ENCODE measurements around the gene CYB5B.

DNA sequence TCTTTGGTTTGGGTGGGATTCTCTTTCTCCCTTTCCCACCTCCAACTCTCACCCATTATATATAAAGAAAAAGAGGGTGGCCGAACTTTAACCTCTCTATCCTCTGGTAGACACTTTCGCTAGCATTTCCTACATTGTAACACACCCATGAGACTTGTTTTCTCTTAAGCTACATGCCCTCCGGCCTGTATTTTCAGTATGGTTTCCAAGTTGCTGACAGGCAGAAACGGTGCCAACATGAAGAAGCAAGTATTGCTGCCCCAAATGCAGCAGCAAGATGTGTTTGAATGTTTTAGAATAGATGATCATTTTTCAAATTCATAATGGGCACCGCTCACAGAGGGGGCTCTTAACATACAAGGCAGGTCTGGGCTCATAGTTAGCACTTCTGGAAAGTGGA lies 18.7 kb upstream of the CYB5B start:
- no peak for TF ChIP-seq FOSL2 (IDR thresholded peaks at IDR 0.05; ENCODE audit: borderline replicate concordance, low read depth)
- TF ChIP-seq, protein P1, sequence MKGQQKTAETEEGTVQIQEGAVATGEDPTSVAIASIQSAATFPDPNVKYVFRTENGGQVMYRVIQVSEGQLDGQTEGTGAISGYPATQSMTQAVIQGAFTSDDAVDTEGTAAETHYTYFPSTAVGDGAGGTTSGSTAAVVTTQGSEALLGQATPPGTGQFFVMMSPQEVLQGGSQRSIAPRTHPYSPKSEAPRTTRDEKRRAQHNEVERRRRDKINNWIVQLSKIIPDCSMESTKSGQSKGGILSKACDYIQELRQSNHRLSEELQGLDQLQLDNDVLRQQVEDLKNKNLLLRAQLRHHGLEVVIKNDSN (IDR thresholded peaks at IDR 0.05; ENCODE audit: borderline replicate concordance, low read depth) = no peak
- TF ChIP-seq, protein P2, sequence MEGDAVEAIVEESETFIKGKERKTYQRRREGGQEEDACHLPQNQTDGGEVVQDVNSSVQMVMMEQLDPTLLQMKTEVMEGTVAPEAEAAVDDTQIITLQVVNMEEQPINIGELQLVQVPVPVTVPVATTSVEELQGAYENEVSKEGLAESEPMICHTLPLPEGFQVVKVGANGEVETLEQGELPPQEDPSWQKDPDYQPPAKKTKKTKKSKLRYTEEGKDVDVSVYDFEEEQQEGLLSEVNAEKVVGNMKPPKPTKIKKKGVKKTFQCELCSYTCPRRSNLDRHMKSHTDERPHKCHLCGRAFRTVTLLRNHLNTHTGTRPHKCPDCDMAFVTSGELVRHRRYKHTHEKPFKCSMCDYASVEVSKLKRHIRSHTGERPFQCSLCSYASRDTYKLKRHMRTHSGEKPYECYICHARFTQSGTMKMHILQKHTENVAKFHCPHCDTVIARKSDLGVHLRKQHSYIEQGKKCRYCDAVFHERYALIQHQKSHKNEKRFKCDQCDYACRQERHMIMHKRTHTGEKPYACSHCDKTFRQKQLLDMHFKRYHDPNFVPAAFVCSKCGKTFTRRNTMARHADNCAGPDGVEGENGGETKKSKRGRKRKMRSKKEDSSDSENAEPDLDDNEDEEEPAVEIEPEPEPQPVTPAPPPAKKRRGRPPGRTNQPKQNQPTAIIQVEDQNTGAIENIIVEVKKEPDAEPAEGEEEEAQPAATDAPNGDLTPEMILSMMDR (IDR thresholded peaks at IDR 0.05) = no peak
- no peak for TF ChIP-seq MXI1 (IDR thresholded peaks at IDR 0.05; ENCODE audit: low read depth, low read length)
- TF ChIP-seq RCOR1 (IDR thresholded peaks at IDR 0.05; ENCODE audit: low read length) = no peak
- TF ChIP-seq RXRA (IDR thresholded peaks at IDR 0.05; ENCODE audit: borderline replicate concordance, low read depth) = no peak
- TF ChIP-seq, protein P3, sequence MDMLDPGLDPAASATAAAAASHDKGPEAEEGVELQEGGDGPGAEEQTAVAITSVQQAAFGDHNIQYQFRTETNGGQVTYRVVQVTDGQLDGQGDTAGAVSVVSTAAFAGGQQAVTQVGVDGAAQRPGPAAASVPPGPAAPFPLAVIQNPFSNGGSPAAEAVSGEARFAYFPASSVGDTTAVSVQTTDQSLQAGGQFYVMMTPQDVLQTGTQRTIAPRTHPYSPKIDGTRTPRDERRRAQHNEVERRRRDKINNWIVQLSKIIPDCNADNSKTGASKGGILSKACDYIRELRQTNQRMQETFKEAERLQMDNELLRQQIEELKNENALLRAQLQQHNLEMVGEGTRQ (IDR thresholded peaks at IDR 0.05; ENCODE audit: borderline replicate concordance, low read depth, low read length) = no peak
- TF ChIP-seq EP300 (IDR thresholded peaks at IDR 0.05; ENCODE audit: borderline replicate concordance in 1 of 2, low read depth in 1 of 2, low read length in 1 of 2) = no peak
- no peak for TF ChIP-seq TEAD4 (IDR thresholded peaks at IDR 0.05; ENCODE audit: borderline replicate concordance, insufficient read depth)
- no peak for TF ChIP-seq FOXM1 (IDR thresholded peaks at IDR 0.05; ENCODE audit: low read depth)

Data from SK-N-SH (cell line).